ENCODE results near the gene HAPLN3. TPM values are rescaled to one million over a fixed set of nuclear protein-coding genes. Genes with fewer than 3 reads are reported as not detected.
"Not testable (repeated sequence)": the region's sequence is repeated elsewhere in the genome, so short reads cannot be mapped to it uniquely, and the experiment has no call there.

Gene HAPLN3
- 1.2 and 2.3 TPM in 2 replicates for total RNA-seq (2014; rRNA removed; shearing (Covaris generic))

- DNase-seq (ENCODE audit: low spot score): peak; percentile 33
These were observed at the start of gene HAPLN3 for GRCh38 chr15:88894819-88895767. Gene HAPLN3, minus strand, starts transcription at chr15:88895544. Its CDS starts 8,246 bp downstream, at chr15:88887298.

GRCh38 chr15:88940110-88940675 is 44.8 kb upstream of the HAPLN3 start:
- DNase-seq (ENCODE audit: low spot score): no peak

- DNase-seq (ENCODE audit: low spot score): no peak
These were observed 44.1 kb upstream of the HAPLN3 start for GRCh38 chr15:88939486-88939806.

GRCh38 chr15:88938802-88939485 is 43.6 kb upstream of the HAPLN3 start:
- DNase-seq (ENCODE audit: low spot score): no peak

- not testable (repeated sequence) for DNase-seq (ENCODE audit: low spot score)
These were observed 39.1 kb upstream of the HAPLN3 start for GRCh38 chr15:88934449-88934848.

- DNase-seq (ENCODE audit: low spot score): no peak
These were observed 37.6 kb upstream of the HAPLN3 start for GRCh38 chr15:88932875-88933330.

GRCh38 chr15:88932271-88932874 is 37.0 kb upstream of the HAPLN3 start:
- no peak for DNase-seq (ENCODE audit: low spot score)

GRCh38 chr15:88930579-88930978 is 35.2 kb upstream of the HAPLN3 start:
- DNase-seq (ENCODE audit: low spot score): no peak

- not testable (repeated sequence) for DNase-seq (ENCODE audit: low spot score)
These were observed 34.2 kb upstream of the HAPLN3 start for GRCh38 chr15:88929358-88930098.

- not testable (repeated sequence) for DNase-seq (ENCODE audit: low spot score)
These were observed 32.8 kb upstream of the HAPLN3 start for GRCh38 chr15:88928192-88928591.

- not testable (repeated sequence) for DNase-seq (ENCODE audit: low spot score)
These were observed 30.3 kb upstream of the HAPLN3 start for GRCh38 chr15:88925648-88926047.

GRCh38 chr15:88920892-88921435 is 25.6 kb upstream of the HAPLN3 start:
- DNase-seq (ENCODE audit: low spot score): not testable (repeated sequence)

GRCh38 chr15:88920186-88920891 is 25.0 kb upstream of the HAPLN3 start:
- no peak for DNase-seq (ENCODE audit: low spot score)

- DNase-seq (ENCODE audit: low spot score): peak; percentile 78
These were observed 23.4 kb upstream of the HAPLN3 start for GRCh38 chr15:88918738-88919137.

GRCh38 chr15:88917760-88918159 is 22.4 kb upstream of the HAPLN3 start:
- DNase-seq (ENCODE audit: low spot score): no peak

- DNase-seq (ENCODE audit: low spot score): no peak
These were observed 20.0 kb upstream of the HAPLN3 start for GRCh38 chr15:88915354-88915753.

GRCh38 chr15:88913850-88914169 is 18.5 kb upstream of the HAPLN3 start:
- no peak for DNase-seq (ENCODE audit: low spot score)

GRCh38 chr15:88913017-88913849 is 17.9 kb upstream of the HAPLN3 start, which contains the start of gene MFGE8:
Gene MFGE8, minus strand, starts transcription at chr15:88913379. Its CDS starts 60 bp downstream, at chr15:88913319.
- DNase-seq (ENCODE audit: low spot score): peak; percentile 74

- DNase-seq (ENCODE audit: low spot score): peak; percentile 15
These were observed 17.2 kb upstream of the HAPLN3 start for GRCh38 chr15:88912500-88912921.
